GM23338 (cell line): ENCODE data around the gene LRRC73. TPM values are rescaled to one million over a fixed set of nuclear protein-coding genes. Genes with fewer than 3 reads are reported as not detected.

Experiments used
- ATAC-seq: fragments of 200-7000 bp; cut with Tn5 transposase; 3 replicates; pipeline ENCODE4 v1.9.1; 2020
- DNase-seq: peaks from one replicate; pipeline ENCODE4 v3.0.0-alpha.2; 2015; ENCODE audit warnings: low spot score
- H2AFZ ChIP-seq: fragments of 200-600 bp; sonication (generic); 2 replicates; pipeline ENCODE4 v1.8.0; 2016; ENCODE audit warnings: antibody characterized with exemption, mild to moderate bottlenecking, moderate library complexity
- H3F3A ChIP-seq: fragments of 200-600 bp; sonication (generic); replicated peaks from 2 replicates; pipeline ENCODE4 v1.8.0; 2017; ENCODE audit warnings: antibody characterized with exemption, mixed run types, low read depth
- H3K27ac ChIP-seq: fragments of 200-600 bp; sonication (generic); 2 replicates; pipeline ENCODE4 v1.6.1; 2016; ENCODE audit warnings: low read depth
- H3K27me3 ChIP-seq: fragments of 200-600 bp; sonication (generic); 2 replicates; pipeline ENCODE4 v1.8.0; 2016; ENCODE audit warnings: mild to moderate bottlenecking, mixed run types, moderate library complexity; ENCODE audit not compliant: insufficient read depth
- H3K36me3 ChIP-seq: fragments of 200-600 bp; sonication (generic); 2 replicates; pipeline ENCODE4 v1.8.0; 2016; ENCODE audit warnings: mild to moderate bottlenecking; ENCODE audit not compliant: insufficient read depth
- H3K4me1 ChIP-seq: fragments of 200-600 bp; sonication (generic); 2 replicates; pipeline ENCODE4 v1.8.0; 2016; ENCODE audit warnings: mild to moderate bottlenecking, moderate library complexity; ENCODE audit not compliant: insufficient read depth
- H3K4me2 ChIP-seq: fragments of 200-600 bp; sonication (generic); 2 replicates; pipeline ENCODE4 v1.7.1; 2017; ENCODE audit warnings: mixed run types
- H3K4me3 ChIP-seq: fragments of 200-600 bp; sonication (generic); 2 replicates; pipeline ENCODE4 v1.6.1; 2016; ENCODE audit warnings: mixed run types
- H3K79me2 ChIP-seq: fragments of 200-600 bp; sonication (generic); replicated peaks from 2 replicates; pipeline ENCODE4 v1.8.0; 2017; ENCODE audit warnings: mild to moderate bottlenecking; ENCODE audit not compliant: insufficient read depth
- H3K9me2 ChIP-seq: fragments of 200-600 bp; sonication (generic); 2 replicates; pipeline ENCODE4 v1.8.0; 2017; ENCODE audit not compliant: insufficient read depth
- H4K20me1 ChIP-seq: fragments of 200-600 bp; sonication (generic); replicated peaks from 2 replicates; pipeline ENCODE4 v1.8.0; 2017; ENCODE audit warnings: mild to moderate bottlenecking; ENCODE audit not compliant: insufficient read depth
- H3K27ac Mint-ChIP-seq: 2 replicates; pipeline ENCODE4 v1.8.0; 2020; ENCODE audit warnings: inconsistent platforms, mild to moderate bottlenecking, moderate library complexity, mixed read lengths
- H3K27me3 Mint-ChIP-seq: 3 replicates; pipeline ENCODE4 v1.8.0; 2022; ENCODE audit warnings: low read depth, mild to moderate bottlenecking, moderate library complexity, mixed read lengths, inconsistent platforms; ENCODE audit not compliant: insufficient read depth, poor library complexity
- H3K36me3 Mint-ChIP-seq: 3 replicates; pipeline ENCODE4 v1.8.0; 2021; ENCODE audit warnings: low read depth, mild to moderate bottlenecking, inconsistent platforms, moderate library complexity, mixed read lengths
- H3K4me1 Mint-ChIP-seq: 3 replicates; pipeline ENCODE4 v1.8.0; 2020; ENCODE audit warnings: mild to moderate bottlenecking, inconsistent platforms, mixed read lengths
- H3K4me3 Mint-ChIP-seq: 3 replicates; pipeline ENCODE4 v1.8.0; 2021; ENCODE audit warnings: moderate library complexity, mild to moderate bottlenecking, inconsistent platforms, mixed read lengths
- H3K9me3 Mint-ChIP-seq: 3 replicates; pipeline ENCODE4 v1.8.0; 2020; ENCODE audit warnings: moderate library complexity, mild to moderate bottlenecking, inconsistent platforms, mixed read lengths
- JUNB ChIP-seq: IDR thresholded peaks from one replicate; pipeline ENCODE4 v1.6.1; 2016; ENCODE audit warnings: antibody characterized with exemption; ENCODE audit not compliant: unreplicated experiment
- ZNF114 ChIP-seq: fragments of 250-450 bp; sonication (Bioruptor Pico); IDR thresholded peaks from 2 replicates; pipeline ENCODE4 v1.5.0; 2020; ENCODE audit warnings: mild to moderate bottlenecking, moderate library complexity
- ZNF331 ChIP-seq: fragments of 250-450 bp; sonication (Bioruptor Pico); IDR thresholded peaks from 2 replicates; pipeline ENCODE4 v1.5.0; 2020; ENCODE audit warnings: low read depth, mild to moderate bottlenecking, moderate library complexity
- polyA plus RNA-seq: library from polyadenylated mRNA; unstranded; fragments of >200 nt; fragmentation: Nextera tagmentation; extraction: Ambion mirVana; gene quantifications from 2 replicates; pipeline ENCODE4 v1.2.1, GENCODE V29; 2016
- total RNA-seq: library from RNA; depleted of rRNA; stranded (reverse); fragments of >200 nt; shearing (Covaris generic); gene quantifications from 2 replicates; pipeline ENCODE4 v1.2.3, GENCODE V29; 2014
- TF ChIP-seq, protein P1 (sequence below): IDR thresholded peaks from one replicate; pipeline ENCODE4 v1.6.1; 2018; ENCODE audit warnings: antibody characterized with exemption; ENCODE audit not compliant: unreplicated experiment
- TF ChIP-seq, protein P2 (sequence below): IDR thresholded peaks from 2 replicates; pipeline ENCODE4 v1.6.1; 2016; ENCODE audit warnings: antibody characterized with exemption
- TF ChIP-seq, protein P3 (sequence below), 2 experiments: fragments of 200-600 bp in 1 of 2; sonication (generic) in 1 of 2; conservative IDR thresholded peaks; 2 replicates each; pipeline versions ENCODE4 v1.5.1 to v1.6.1; 2016 to 2017; ENCODE audit warnings: antibody characterized with exemption in 2 of 2, low read depth in 2 of 2, mild to moderate bottlenecking in 2 of 2, moderate library complexity in 1 of 2

The LRRC73 gene
- total and polyA plus RNA-seq, 2 experiments from 2014 or later: 0.26 to 0.59 TPM

DNA sequence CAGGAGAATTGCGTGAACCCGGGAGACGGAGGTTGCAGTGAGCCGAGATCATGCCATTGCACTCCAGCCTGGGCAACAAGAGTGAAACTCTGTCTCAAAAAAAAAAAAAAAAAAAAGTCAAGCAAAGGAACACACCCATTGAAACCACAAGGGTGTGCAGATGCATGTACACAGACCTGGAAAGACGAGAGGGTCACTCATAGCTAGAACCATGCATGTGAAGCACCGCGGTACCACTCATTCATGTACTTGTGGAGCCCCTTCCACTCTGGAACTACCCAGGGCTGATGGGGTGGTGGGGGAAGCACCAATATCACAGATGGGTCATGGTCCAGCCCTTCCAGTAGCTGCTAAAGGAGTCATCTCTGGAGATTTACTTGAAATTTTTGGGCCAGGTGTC, 40.2 kb downstream of the LRRC73 start:
- DNase-seq: no peak
- H3K36me3 ChIP-seq: no peaks in the 10 kb centered on the region
- H4K20me1 ChIP-seq: no peaks in the 10 kb centered on the region
- no peaks in the 10 kb centered on the region for H3K9me2 ChIP-seq
- no peaks in the 10 kb centered on the region for H3K27me3 ChIP-seq
- H2AFZ ChIP-seq: peak overlapping the region; percentile 97
- no peaks in the 10 kb centered on the region for H3K36me3 Mint-ChIP-seq
- no peak overlapping the region for H3K27ac ChIP-seq
- no peak overlapping the region for H3K4me2 ChIP-seq
- H3K27ac Mint-ChIP-seq: no peak overlapping the region
- no peak for ATAC-seq
- H3K4me3 ChIP-seq: no peak overlapping the region
- H3K4me1 ChIP-seq: no peaks in the 10 kb centered on the region
- peaks cover 5% of the 10 kb centered on the region for H3K27me3 Mint-ChIP-seq
- H3F3A ChIP-seq: no peaks in the 10 kb centered on the region
- H3K79me2 ChIP-seq: no peaks in the 10 kb centered on the region
- TF ChIP-seq, protein P1, sequence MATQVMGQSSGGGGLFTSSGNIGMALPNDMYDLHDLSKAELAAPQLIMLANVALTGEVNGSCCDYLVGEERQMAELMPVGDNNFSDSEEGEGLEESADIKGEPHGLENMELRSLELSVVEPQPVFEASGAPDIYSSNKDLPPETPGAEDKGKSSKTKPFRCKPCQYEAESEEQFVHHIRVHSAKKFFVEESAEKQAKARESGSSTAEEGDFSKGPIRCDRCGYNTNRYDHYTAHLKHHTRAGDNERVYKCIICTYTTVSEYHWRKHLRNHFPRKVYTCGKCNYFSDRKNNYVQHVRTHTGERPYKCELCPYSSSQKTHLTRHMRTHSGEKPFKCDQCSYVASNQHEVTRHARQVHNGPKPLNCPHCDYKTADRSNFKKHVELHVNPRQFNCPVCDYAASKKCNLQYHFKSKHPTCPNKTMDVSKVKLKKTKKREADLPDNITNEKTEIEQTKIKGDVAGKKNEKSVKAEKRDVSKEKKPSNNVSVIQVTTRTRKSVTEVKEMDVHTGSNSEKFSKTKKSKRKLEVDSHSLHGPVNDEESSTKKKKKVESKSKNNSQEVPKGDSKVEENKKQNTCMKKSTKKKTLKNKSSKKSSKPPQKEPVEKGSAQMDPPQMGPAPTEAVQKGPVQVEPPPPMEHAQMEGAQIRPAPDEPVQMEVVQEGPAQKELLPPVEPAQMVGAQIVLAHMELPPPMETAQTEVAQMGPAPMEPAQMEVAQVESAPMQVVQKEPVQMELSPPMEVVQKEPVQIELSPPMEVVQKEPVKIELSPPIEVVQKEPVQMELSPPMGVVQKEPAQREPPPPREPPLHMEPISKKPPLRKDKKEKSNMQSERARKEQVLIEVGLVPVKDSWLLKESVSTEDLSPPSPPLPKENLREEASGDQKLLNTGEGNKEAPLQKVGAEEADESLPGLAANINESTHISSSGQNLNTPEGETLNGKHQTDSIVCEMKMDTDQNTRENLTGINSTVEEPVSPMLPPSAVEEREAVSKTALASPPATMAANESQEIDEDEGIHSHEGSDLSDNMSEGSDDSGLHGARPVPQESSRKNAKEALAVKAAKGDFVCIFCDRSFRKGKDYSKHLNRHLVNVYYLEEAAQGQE: no peak
- no peak overlapping the region for H3K4me3 Mint-ChIP-seq
- peaks cover 5% of the 10 kb centered on the region for H3K4me1 Mint-ChIP-seq
- H3K9me3 Mint-ChIP-seq: no peaks in the 10 kb centered on the region

DNA sequence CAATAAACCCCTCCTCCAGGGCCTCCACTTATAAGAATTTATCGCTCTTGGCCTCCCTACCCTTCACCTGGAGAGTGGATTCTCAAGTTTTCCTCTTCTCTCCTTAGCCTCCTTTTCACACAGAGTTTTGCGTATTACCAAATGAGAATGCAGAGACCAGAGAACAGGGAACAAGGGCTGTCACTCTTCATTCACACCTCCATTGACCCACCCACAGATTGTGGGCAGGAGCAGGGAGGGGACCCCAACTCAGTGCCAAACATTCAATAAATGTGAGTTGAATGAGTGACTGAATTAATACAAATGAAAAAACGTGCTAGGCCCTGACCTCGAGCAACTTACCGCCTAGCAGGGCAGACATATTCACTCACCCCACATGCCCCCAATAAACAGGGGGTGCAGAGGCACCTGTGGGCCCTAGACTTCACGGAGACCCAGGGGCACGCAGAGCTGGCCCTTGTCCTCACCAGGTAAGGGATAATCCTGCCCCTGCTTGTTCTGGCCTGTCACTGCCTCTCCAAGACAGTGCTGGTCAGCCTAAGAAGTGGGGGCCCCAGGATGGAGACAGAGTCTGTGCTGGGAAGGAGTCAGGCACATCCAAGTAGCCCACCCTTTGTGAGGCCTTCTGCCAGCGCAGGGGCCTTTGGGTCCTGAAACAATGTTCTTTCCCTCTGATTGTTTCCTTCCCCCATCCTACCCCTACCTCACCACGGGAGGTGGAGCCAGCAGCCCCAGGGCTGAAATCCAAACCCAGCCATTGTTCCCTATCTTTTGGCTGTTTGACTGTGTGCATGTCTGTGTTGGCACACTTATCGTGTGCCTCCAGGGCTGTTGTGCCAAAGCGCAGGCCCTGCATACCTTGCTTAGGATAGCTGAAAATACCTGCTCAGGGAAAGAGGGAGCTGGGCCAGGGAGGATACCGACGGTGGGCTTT, 41.1 kb downstream of the LRRC73 start:
- Histone ChIP-seq H3F3A (no peaks in the 10 kb centered on the region), H3K4me1 (no peaks in the 10 kb centered on the region), H3K4me3 (no peak overlapping the region), H3K4me2 (peak overlapping the region; percentile 43), H3K36me3 (no peaks in the 10 kb centered on the region), H2AFZ (peak overlapping the region; percentile 97), H3K27me3 (no peaks in the 10 kb centered on the region), H3K79me2 (no peaks in the 10 kb centered on the region), H3K9me2 (no peaks in the 10 kb centered on the region), H4K20me1 (no peaks in the 10 kb centered on the region), H3K27ac (no peak overlapping the region)
- Mint-ChIP-seq H3K27ac (no peak overlapping the region), H3K27me3 (peaks cover 4% of the 10 kb centered on the region), H3K4me1 (peaks cover 5% of the 10 kb centered on the region), H3K9me3 (no peaks in the 10 kb centered on the region), H3K4me3 (no peak overlapping the region; the same call in 2 of the 3 replicates), H3K36me3 (no peaks in the 10 kb centered on the region)
- ATAC-seq: peak; percentile 83
- peak; percentile 20 for DNase-seq
- TF ChIP-seq ZNF331 (CRISPR knock-in tag) (no peak), ZNF114 (CRISPR knock-in tag) (no peak), JUNB (no peak)
- TF ChIP-seq, protein P2, sequence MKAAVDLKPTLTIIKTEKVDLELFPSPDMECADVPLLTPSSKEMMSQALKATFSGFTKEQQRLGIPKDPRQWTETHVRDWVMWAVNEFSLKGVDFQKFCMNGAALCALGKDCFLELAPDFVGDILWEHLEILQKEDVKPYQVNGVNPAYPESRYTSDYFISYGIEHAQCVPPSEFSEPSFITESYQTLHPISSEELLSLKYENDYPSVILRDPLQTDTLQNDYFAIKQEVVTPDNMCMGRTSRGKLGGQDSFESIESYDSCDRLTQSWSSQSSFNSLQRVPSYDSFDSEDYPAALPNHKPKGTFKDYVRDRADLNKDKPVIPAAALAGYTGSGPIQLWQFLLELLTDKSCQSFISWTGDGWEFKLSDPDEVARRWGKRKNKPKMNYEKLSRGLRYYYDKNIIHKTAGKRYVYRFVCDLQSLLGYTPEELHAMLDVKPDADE: no peak
- TF ChIP-seq, protein P3, sequence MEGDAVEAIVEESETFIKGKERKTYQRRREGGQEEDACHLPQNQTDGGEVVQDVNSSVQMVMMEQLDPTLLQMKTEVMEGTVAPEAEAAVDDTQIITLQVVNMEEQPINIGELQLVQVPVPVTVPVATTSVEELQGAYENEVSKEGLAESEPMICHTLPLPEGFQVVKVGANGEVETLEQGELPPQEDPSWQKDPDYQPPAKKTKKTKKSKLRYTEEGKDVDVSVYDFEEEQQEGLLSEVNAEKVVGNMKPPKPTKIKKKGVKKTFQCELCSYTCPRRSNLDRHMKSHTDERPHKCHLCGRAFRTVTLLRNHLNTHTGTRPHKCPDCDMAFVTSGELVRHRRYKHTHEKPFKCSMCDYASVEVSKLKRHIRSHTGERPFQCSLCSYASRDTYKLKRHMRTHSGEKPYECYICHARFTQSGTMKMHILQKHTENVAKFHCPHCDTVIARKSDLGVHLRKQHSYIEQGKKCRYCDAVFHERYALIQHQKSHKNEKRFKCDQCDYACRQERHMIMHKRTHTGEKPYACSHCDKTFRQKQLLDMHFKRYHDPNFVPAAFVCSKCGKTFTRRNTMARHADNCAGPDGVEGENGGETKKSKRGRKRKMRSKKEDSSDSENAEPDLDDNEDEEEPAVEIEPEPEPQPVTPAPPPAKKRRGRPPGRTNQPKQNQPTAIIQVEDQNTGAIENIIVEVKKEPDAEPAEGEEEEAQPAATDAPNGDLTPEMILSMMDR (conservative IDR thresholded peaks at IDR 0.05; ENCODE audit: low read depth in 2 of 2): no peak
